K562 (cell line): Measurements from ENCODE around the gene NKD1. TPM values are rescaled to one million over a fixed set of nuclear protein-coding genes. Genes with fewer than 3 reads are reported as not detected.

Experiments
- ATAC-seq: fragments of 200-7000 bp; cut with Tn5 transposase; 3 replicates; pipeline ENCODE4 v1.9.1; 2020; ENCODE audit warnings: moderate library complexity
- BruUV-seq: library from RNA; stranded (reverse); fragments of 400-500 nt; replicated peaks from 2 replicates; lab custom pipeline; 2021; lab: Mats Ljungman, UMichigan
- CTCF ChIA-PET: fragments of 300-600 bp; formaldehyde crosslinking; extraction: SDS; loops from one replicate; lab custom pipeline; 2021; ENCODE audit warnings: low intra/inter-chr PET ratio; lab: Yijun Ruan, JAX
- POLR2A ChIA-PET: fragments of 300-600, 350-650 bp; sonication (Branson Sonifier 250); formaldehyde crosslinking; extraction: SDS; loops from one replicate; lab custom pipeline; 2021; ENCODE audit warnings: antibody characterized with exemption, inconsistent platforms; lab: Yijun Ruan, JAX
- DNase-seq, 4 experiments: peaks; one replicate each; pipeline versions ENCODE4 v3.0.0 to v3.0.0-alpha.2; 2011 to 2018; ENCODE audit warnings: low spot score in 3 of 4, mixed read lengths in 3 of 4; ENCODE audit errors: extremely low read depth in 1 of 4
- FAIRE-seq: peaks from 2 replicates; lab custom pipeline; 2011; peaks lifted over from hg19 to GRCh38; lab: Jason Lieb, UNC
- H2AFZ ChIP-seq: 2 replicates; pipeline ENCODE4 v1.6.0; 2011; ENCODE audit warnings: low read depth, low read length, control low read depth, inconsistent platforms
- H3K27ac ChIP-seq: fragments of 200-600 bp; 3 replicates; pipeline ENCODE4 v1.8.0; 2011; ENCODE audit warnings: low read depth, mild to moderate bottlenecking, control low read depth, inconsistent platforms, low read length, moderate library complexity, mixed read lengths; ENCODE audit errors: extremely low read depth
- H3K27me3 ChIP-seq, 2 experiments: fragments of 300-600 bp in 1 of 2; 2 replicates in 1 of 2; 3 replicates in 1 of 2; pipeline versions ENCODE4 v1.6.0 to v1.8.0; 2011; ENCODE audit warnings: inconsistent platforms in 2 of 2, low read length in 2 of 2, mild to moderate bottlenecking in 1 of 2, mixed read lengths in 1 of 2, moderate library complexity in 1 of 2; ENCODE audit not compliant: control insufficient read depth in 2 of 2, insufficient read depth in 2 of 2
- H3K36me3 ChIP-seq: fragments of 300-600 bp; 3 replicates; pipeline ENCODE4 v1.8.0; 2011; ENCODE audit warnings: mild to moderate bottlenecking, low read length, inconsistent platforms; ENCODE audit not compliant: control insufficient read depth, insufficient read depth
- H3K4me1 ChIP-seq, 2 experiments: fragments of 200-600 bp in 1 of 2; replicated peaks in 1 of 2; 2 replicates in 1 of 2; 3 replicates in 1 of 2; pipeline versions ENCODE4 v1.5.1 to v1.8.0; 2011; ENCODE audit warnings: inconsistent platforms in 2 of 2, low read length in 2 of 2, mild to moderate bottlenecking in 1 of 2, mixed read lengths in 1 of 2, moderate library complexity in 1 of 2; ENCODE audit not compliant: control insufficient read depth in 2 of 2, insufficient read depth in 2 of 2
- H3K4me2 ChIP-seq: 2 replicates; pipeline ENCODE4 v1.6.1; 2011; ENCODE audit warnings: low read length, control low read depth, inconsistent platforms, mixed read lengths; ENCODE audit not compliant: insufficient read depth
- H3K4me3 ChIP-seq: fragments of 200-600 bp; sonication (generic), shearing (Covaris generic); 2 replicates; pipeline ENCODE4 v1.5.1; 2016; ENCODE audit warnings: control low read depth, inconsistent platforms
- H3K79me2 ChIP-seq: fragments of 200-600 bp; 3 replicates; pipeline ENCODE4 v1.8.0; 2011; ENCODE audit warnings: low read length, inconsistent platforms; ENCODE audit not compliant: control insufficient read depth, insufficient read depth
- H3K9ac ChIP-seq, 2 experiments: 2 replicates each; pipeline versions ENCODE4 v1.6.0 to v1.6.1; 2011; ENCODE audit warnings: low read depth in 2 of 2, low read length in 2 of 2, control low read depth in 1 of 2, inconsistent platforms in 1 of 2, mild to moderate bottlenecking in 1 of 2, mixed read lengths in 1 of 2; ENCODE audit not compliant: insufficient read depth in 1 of 2
- H3K9me1 ChIP-seq: one replicate; pipeline ENCODE4 v1.6.0; 2011; ENCODE audit warnings: inconsistent platforms, mild to moderate bottlenecking, low read length, moderate library complexity; ENCODE audit not compliant: control insufficient read depth, insufficient read depth
- H3K9me3 ChIP-seq: replicated peaks from 2 replicates; pipeline ENCODE4 v1.5.1; 2011; ENCODE audit warnings: low read depth, low read length, inconsistent platforms; ENCODE audit not compliant: control insufficient read depth, insufficient read depth
- H4K20me1 ChIP-seq: replicated peaks from 2 replicates; pipeline ENCODE4 v1.6.1; 2011; ENCODE audit warnings: low read length, inconsistent platforms, mixed read lengths; ENCODE audit not compliant: control insufficient read depth, insufficient read depth
- COPS2 ChIP-seq: fragments of 450-650 bp; conservative IDR thresholded peaks from 2 replicates; pipeline ENCODE4 v1.6.1; 2016; ENCODE audit warnings: mild to moderate bottlenecking, moderate library complexity
- CREB3 ChIP-seq: fragments of 450-650 bp; conservative IDR thresholded peaks from 2 replicates; pipeline ENCODE4 v1.6.1; 2016; ENCODE audit warnings: missing genetic modification characterization, low read depth, mild to moderate bottlenecking, missing compliant biosample characterization, moderate library complexity
- DPF2 ChIP-seq: fragments of 450-650 bp; IDR thresholded peaks from 2 replicates; pipeline ENCODE4 v1.6.1; 2016
- EP300 ChIP-seq: IDR thresholded peaks from 2 replicates; pipeline ENCODE4 v1.6.1; 2012; ENCODE audit warnings: low read length, improper control_type of control experiment
- ETV1 ChIP-seq: fragments of 450-650 bp; conservative IDR thresholded peaks from 2 replicates; pipeline ENCODE4 v1.6.1; 2016; ENCODE audit warnings: missing genetic modification characterization, control low read depth, low read depth, missing compliant biosample characterization
- HDAC3 ChIP-seq: fragments of 450-650 bp; IDR thresholded peaks from 2 replicates; pipeline ENCODE4 v1.6.1; 2018; ENCODE audit warnings: borderline replicate concordance, mild to moderate bottlenecking, moderate library complexity; ENCODE audit not compliant: partially characterized antibody
- HES1 ChIP-seq: fragments of 450-650 bp; IDR thresholded peaks from 2 replicates; pipeline ENCODE4 v1.6.1; 2016; ENCODE audit warnings: low read depth, mild to moderate bottlenecking, moderate library complexity
- HNRNPH1 ChIP-seq: fragments of 200-400 bp; formaldehyde crosslinking; optimal IDR thresholded peaks from 2 replicates; pipeline ENCODE3; 2017; ENCODE audit warnings: low read depth, mild to moderate bottlenecking, low read length, moderate library complexity
- NFIC ChIP-seq: fragments of 450-650 bp; IDR thresholded peaks from 2 replicates; pipeline ENCODE4 v1.6.1; 2017; ENCODE audit warnings: mild to moderate bottlenecking, inconsistent platforms
- POLR2AphosphoS2 ChIP-seq: IDR thresholded peaks from 2 replicates; pipeline ENCODE4 v1.6.1; 2012; ENCODE audit warnings: low read length, improper control_type of control experiment
- SIN3A ChIP-seq, 2 experiments: fragments of 150-350 bp in 1 of 2; IDR thresholded peaks; 2 replicates each; pipeline ENCODE4 v1.6.1; 2011 to 2016; ENCODE audit warnings: borderline replicate concordance in 2 of 2, low read depth in 2 of 2, low read length in 2 of 2, mild to moderate bottlenecking in 2 of 2, moderate library complexity in 2 of 2; ENCODE audit not compliant: control insufficient read depth in 1 of 2
- ZNF436 ChIP-seq: fragments of 250-450, 450-650 bp; sonication (Bioruptor Pico); formaldehyde crosslinking; IDR thresholded peaks from 2 replicates; pipeline ENCODE4 v1.7.0; 2020; ENCODE audit warnings: mild to moderate bottlenecking
- WGBS: fragments of 100-300 bp; shearing (Covaris generic); methylation state at CpG from one replicate; pipeline ENCODE4 v1.1.6; 2016; ENCODE audit warnings: low coverage, mixed read lengths; ENCODE audit not compliant: insufficient coverage; ENCODE audit errors: missing lambda C conversion rate; 5-methylcytosine and 5-hydroxymethylcytosine counted together
- in situ Hi-C: fragments of 300-500 bp; cut with MboI; formaldehyde crosslinking; loops from 4 replicates; pipeline ENCODE4 v1.15.0; 2018; ENCODE audit warnings: inconsistent platforms, mixed read lengths
- intact Hi-C: fragments of 100-400 bp; cut with micrococcal nuclease; formaldehyde crosslinking; loops from 2 replicates; pipeline ENCODE4 v1.14.2; 2022
- polyA plus RNA-seq, 8 experiments: library from polyadenylated mRNA; depleted of rRNA in 4 of 8; stranded (reverse) in 5 of 8; unstranded in 3 of 8; fragments of >200 nt; fragmentation: Nextera tagmentation in 2 of 8; fragmentation: Illumina TruSeq in 1 of 8; extraction: Ambion mirVana in 2 of 8; extraction: Trizol in 1 of 8; gene quantifications; 2 replicates each; pipeline versions ENCODE4 v1.2.1 to v1.2.3, GENCODE V29; 2011 to 2014; ENCODE audit warnings: inconsistent platforms in 1 of 8, missing spikeins in 1 of 8
- total RNA-seq, 7 experiments: library from RNA; depleted of rRNA in 6 of 7; stranded (reverse); fragments of >200 nt in 6 of 7; fragmentation: Illumina TruSeq in 2 of 7; extraction: Trizol in 2 of 7; gene quantifications; 2 replicates each; pipeline versions ENCODE4 v1.2.1 to v1.2.3, GENCODE V29; 2011 to 2021; ENCODE audit warnings: low replicate concordance in 1 of 7

NKD1 gene
- total and polyA plus RNA-seq, 9 of the 15 experiments (the other 6 are each of a cell fraction or from before 2014, with no cell fraction given), result under 0.01 to 0.24 (median 0.04) TPM; not detected in 2

GRCh38 chr16:50685462-50686063 lies 137.4 kb downstream of the NKD1 start (continued):
- no peak for TF ChIP-seq HES1
- no peak for TF ChIP-seq CREB3 (tag)
- no peak for TF ChIP-seq ZNF436 (CRISPR knock-in tag)
- TF ChIP-seq HNRNPH1, result no peak
- TF ChIP-seq COPS2, result no peak
- TF ChIP-seq POLR2AphosphoS2, result no peak
- TF ChIP-seq NFIC, result no peak

GRCh38 chr16:50688083-50688482 lies 139.9 kb downstream of the NKD1 start:
- no peak overlapping the region for H3K4me2 ChIP-seq
- H3K27ac ChIP-seq, result no peak overlapping the region
- H3K9me3 ChIP-seq, result no peaks in the 10 kb centered on the region
- H3K27me3 ChIP-seq, result peaks cover 8 to 41% of the 10 kb centered on the region in 2 experiments; a peak in 3 of 5 replicates
- no peak for DNase-seq
- TF ChIP-seq HDAC3 (no peak), EP300 (no peak), ETV1 (tag) (no peak), DPF2 (no peak), SIN3A (IDR thresholded peaks at IDR 0.05; ENCODE audit: borderline replicate concordance in 2 of 2, control insufficient read depth in 1 of 2, low read depth in 2 of 2, low read length in 2 of 2) (no peak)
- H3K79me2 ChIP-seq, result no peaks in the 10 kb centered on the region
- FAIRE-seq, result no peak
- no peak for ATAC-seq
- H3K4me1 ChIP-seq, result peaks cover 0 to 2% of the 10 kb centered on the region in 2 experiments; a peak in 2 of 5 replicates
- POLR2A ChIA-PET, result no interaction called here
- 3% methylated on average over 12 of the region's 12 CpGs for WGBS
- intact Hi-C loops (no loop called here), in situ Hi-C loops (no loop called here)
- H3K9ac ChIP-seq, result no peak overlapping the region
- H3K36me3 ChIP-seq, result no peaks in the 10 kb centered on the region
- no peaks in the 10 kb centered on the region for H3K9me1 ChIP-seq
- no TSS peak for BruUV-seq
- no peak overlapping the region for H2AFZ ChIP-seq
- no peaks in the 10 kb centered on the region for H4K20me1 ChIP-seq
- H3K4me3 ChIP-seq, result no peak overlapping the region
- CTCF ChIA-PET, result no interaction called here
